CD4-positive, alpha-beta T cell treated with Interleukin-17A for 1 hour (primary cell): ENCODE results near the gene TM9SF3.
"Not testable (repeated sequence)": the region's sequence is repeated elsewhere in the genome, so short reads cannot be mapped to it uniquely, and the experiment has no call there.

Source experiments
- DNase-seq: peaks from one replicate; pipeline ENCODE4 v3.0.0-alpha.2; 2020

The TM9SF3 gene

DNA sequence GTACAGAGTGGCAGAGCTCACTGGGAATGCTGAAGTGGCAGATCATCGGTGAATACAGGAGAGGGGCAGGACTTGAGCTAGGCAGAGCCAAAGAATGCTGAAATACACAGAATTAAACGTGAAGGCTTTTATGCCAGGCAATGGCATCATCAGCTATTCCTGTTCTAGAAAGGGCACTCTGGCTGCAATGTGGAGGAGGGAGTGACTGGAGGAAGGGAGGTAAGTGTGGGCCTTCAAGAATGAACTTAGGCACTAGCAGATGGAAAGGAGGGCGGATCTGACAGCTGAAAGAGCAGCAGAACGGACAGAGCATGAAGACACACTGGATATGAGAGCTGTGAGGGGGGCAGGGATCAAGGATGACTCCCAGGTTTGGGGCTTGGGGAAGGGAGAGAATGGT, 12.0 kb upstream of the TM9SF3 start:
- no peak for DNase-seq

DNA sequence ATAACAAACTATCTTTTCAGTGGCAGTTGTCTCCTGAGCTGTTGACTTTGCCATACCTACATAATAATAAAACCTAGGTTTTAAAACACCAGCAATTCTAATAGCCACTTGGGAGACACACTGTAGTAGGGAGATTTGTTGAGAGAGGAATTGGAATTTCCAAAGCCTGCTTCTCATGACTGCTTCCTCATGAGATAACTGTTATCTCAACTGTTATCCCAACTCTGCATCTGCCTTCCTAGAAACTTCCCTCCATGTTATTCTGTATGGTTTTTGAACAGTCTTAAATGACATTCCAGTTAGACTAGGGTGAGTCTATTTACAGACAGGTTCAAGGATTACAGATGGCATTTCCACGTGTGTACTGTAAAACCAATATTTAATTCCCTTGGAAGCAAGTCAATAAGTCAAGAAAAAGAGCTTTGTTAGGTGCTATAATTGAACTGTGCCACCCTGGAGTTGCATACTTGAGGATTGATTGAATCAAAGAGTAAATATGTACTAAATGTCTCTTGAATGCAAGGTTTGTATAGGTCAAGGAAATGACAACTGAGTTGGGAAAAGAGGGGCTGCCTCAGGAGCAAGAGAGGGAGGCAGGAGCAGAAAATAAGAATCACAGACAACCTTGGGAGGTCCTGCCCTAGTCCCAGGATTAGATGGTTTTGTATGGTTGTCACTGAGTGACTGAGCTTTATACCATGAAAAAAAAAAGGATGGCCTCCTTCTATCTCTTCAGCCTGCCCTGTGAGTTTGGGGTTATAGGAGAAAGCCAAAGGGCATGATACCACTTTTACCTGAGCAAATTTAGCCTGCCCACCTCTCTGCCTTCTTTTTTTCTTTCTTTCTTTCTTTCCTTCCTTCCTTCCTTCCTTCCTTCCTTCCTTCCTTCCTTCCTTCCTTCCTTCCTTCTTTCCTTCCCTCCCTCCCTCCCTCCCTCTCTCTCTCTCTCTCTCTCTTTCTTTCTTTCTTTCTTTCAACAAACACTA, 9.9 kb upstream of the TM9SF3 start:
- no peak for DNase-seq

DNA sequence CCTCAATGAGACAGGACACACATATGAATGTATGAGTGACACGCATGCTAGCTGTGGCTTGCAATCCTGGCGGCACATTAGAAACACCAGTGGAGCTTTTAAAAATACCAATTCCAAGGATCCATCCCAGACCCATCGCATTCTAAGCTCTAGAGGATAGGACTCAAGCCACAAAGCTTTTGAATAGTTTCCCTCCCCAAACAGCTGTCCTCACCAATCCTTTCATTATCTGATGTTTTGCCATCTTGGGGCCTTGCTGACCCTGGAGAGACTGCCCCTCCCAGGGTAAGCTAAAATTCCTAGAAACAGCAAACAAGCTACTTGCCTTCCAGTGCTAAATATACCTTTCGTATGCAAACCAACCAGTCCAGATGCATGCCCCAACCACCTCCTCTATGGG, 8.9 kb upstream of the TM9SF3 start:
- DNase-seq: no peak

DNA sequence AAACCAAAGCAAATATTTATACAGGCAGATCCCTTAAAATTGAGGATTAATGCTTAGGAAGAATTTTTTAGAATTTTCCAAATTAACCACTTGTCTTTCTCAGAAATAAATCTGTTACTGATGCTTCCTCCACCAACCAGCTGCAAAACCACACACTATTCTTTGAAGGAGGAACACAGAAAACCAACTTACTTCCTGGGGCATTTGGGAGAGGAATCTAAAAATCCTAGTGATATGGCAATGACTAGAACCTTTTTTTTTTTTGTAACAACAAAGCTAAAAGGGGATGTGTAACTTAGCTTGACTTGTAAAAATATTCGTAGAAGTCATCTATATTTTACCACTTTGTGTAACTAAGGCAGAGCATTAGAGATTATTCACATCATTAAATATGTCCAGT, 5.1 kb upstream of the TM9SF3 start:
- DNase-seq: no peak

DNA sequence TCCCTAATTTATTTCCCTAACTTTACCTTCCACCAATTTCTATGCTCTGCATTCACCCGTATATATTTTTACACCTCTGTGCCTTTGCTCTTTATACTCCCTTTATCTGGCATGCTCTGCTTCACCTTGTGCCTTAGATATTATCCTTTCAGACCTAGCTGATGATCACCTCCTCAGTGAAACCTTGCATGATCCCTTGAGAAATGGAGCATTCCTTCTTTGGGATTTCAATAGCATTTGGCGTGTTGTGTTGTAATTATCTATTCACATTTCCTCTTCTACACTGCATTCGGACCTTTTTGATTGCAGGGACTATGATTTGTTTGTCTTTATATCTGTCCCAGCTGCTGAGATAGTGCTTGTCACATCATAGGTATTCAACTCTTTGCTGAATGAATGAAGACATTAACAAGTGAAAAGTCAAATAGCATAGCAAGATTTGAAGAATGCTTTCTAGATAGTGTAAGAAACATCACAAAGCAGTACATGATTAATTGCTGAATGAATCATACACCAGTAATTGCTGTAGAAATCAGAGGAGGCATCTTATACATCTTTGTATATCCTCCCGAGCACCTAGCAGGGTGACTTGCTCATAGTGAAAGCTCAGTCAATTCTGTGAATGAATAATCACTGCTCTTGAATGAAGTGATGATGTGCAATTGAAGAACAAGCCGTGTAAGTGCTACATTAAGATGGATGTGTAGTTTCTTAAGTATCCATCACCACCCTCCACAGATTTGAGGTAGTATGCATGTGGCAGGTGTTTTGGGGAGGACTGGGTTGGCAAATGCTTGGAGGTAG, 2.0 kb upstream of the TM9SF3 start:
- DNase-seq: no peak

DNA sequence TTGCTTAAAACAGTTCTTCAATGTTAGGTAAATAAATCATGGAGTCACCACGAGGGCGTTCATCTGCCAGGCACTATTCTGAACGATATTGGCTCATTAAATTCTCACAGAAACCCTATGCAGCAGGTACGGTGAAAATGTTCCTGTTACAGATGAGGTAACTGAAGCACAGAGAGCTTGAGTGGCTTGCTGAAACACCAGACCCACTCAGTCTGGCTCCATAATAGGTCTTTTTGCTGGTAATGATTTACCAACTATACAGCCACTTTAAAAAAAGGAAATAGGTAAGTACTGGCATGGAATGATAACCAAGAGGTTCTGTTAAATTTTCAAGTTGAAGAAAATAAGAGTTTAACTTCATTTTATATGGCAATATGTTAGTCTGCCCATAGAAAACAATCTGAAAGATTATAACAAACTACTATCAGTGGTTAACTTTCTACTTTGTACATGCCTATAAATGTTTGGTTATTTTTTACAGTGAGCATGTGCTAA, 1.3 kb upstream of the TM9SF3 start:
- no peak for DNase-seq

DNA sequence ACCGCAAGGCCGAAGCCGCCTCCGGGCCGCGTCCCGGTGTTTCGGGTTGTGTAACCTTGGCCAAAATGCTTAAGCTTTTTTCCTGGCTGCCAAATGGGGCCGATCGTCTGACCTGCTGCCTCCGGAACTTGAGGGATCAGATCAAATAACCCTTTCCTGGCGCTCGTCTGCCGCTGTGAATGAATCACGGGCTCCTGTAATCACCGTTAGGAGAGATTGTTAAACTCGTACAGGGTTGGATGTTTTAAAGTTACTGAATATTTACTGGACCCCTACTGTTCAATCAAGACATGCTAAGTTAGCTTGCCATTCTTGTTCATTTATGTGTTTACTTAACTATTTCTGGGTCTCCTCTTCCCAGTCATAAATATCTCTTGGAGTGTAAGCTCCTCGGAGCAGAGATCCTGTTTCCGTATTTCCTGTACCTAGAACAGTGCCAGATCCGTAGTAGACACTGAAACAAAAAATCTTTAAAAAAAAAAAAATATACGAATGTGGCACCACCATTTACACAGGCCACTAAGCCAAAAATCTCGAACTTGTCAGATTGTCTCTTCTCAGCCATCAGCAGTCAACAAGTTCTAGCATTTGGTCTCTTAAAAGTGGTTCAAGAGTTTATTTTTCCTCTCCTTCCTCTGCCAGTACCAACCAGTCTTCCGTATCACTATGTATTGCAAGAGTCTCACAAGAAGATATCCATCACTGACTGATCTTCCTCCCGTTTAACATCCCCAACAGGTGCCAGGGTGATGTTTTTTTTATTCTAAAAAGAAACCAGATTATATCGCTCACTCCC, 650 bp upstream of the TM9SF3 start:
- DNase-seq: peak; percentile 70

DNA sequence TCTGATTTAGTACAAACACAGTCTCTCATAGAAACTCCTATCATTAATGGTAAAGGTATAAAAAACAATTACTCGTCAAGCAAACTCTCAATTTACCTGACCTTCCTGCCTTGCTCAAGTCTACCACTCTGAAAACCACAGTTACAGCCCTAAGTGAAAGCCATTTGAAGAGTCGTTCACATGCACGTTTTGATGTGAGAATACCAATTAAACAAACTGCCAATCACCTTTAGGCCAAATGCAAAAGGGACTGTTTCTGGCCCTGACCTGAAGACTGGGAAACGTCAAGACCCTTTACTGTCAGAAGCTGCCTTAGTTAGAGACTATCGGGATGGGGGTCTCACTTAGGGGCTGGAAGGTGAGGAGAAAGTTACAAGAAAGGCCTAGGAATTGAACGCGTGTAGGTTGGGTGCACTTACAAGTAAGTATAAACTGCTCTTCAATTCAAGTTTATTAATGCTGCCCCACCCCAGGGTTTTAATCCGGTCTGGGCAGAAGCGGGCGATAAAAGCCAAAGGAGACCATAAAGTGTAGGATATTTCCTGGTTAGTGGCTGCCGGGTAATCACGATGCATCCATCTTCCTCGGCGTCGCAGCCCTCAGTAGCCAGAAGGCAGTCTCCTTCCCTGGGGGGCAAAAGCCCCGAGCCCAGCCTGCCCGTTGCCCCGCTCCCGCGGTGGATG, 935 bp downstream of the TM9SF3 start:
- peak; percentile 67 for DNase-seq

DNA sequence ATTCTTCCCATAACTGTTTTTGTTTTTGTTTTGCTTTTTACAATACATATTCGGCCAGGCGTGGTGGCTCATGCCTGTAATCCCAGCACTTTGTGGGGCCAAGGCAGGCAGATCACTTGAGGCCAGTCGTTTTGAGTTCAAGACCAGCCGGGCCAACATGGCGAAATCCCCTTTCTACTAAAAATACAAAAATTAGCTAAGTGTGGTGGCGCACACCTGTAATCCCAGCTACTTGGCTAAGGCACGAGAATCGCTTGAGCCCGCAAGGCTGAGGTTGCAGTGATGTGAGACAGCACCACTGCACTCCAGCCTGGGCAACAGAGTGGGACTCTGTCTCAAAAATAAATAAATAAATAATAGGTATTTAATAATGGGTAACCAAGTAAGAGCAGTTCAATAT, 2.3 kb downstream of the TM9SF3 start:
- no peak for DNase-seq

DNA sequence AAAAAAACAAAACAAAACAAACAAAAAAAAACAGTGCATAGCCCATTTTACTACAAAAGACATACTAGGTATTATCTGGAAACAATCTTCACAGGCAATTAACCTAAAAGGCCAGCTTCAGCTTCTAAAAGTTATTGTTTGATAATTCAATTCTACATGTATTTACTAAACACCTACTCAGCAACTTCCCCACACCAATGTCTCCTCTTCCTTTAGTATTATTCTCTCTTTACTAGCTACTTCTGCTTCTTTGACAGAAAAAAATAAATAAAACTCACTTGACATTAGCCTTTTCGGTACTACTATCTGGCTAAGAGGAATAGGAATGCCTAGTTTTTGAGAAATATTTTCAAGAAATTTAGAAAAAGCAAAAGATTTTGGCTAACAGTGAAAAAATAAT, 2.8 kb downstream of the TM9SF3 start:
- no peak for DNase-seq

DNA sequence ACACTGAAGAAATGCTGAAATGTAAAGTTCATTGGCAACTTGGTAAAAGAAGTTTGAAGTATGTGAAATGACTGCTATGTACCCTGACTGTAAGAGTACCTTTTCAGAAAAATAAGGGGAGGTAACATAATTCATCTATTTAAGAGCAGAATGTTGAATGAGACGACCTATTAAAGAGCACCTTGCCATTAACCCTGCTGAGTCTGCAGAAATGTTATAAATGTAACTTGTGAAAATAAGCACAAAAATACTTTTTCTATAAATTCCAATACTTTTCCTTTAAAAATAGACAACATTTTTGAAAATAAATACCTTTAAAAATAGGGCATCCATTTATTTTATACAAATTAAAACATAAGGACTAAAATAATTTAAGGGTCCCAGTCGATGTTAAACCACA, 7.7 kb downstream of the TM9SF3 start:
- no peak for DNase-seq

DNA sequence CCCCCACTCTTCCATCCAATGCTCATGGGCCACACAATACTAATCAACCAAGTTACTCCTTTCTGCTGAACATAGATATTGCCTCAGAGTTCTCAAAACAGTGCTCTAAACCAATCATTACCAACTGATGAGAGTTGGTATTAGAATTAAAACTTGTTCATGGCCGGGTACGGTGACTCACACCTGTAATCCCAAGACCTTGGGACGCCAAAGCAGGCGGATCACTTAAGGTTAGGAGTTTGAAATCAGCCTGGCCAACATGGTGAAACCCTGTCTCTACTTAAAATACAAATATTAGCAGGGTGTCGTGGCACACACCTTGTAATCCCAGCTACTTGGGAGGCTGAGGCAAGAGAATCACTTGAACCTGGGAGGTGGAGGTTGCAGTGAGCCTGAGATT, 8.2 kb downstream of the TM9SF3 start:
- no peak for DNase-seq

DNA sequence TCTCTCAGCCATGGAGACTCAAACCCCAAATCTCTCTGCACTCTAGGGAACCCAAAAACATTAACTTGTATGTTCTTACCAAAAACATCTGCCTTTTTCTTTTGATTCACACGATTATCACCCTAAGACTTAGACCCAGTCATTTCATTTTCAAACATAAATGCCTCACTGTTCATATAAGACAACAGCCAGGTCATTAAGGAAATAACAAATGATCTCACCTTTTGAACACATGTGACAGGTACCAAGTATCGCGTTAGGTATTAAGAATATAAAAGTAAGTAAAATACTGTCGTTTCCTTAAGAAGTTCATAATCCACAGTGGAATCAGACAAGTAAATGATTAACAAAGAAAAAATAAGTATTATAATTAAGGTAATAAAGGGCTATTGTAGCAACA, 8.8 kb downstream of the TM9SF3 start:
- DNase-seq: no peak

DNA sequence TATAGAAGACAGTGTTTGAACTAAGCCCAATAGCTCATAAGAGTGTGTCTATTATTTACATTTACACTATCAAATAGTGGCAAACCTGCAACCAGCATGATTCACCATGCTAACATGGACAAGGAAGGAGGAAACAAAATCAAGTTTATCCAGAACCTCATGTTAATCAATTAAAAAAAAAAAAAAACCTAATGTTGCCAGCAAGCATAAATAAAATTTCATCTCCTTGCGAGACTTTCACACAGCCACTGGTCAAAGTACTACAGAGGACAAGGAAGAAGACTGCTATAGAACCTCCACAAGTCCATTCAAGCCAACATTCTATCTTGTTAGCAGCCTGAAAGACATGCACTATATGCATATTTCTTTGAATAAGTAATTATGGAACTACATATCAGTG, 9.7 kb downstream of the TM9SF3 start:
- DNase-seq: no peak

DNA sequence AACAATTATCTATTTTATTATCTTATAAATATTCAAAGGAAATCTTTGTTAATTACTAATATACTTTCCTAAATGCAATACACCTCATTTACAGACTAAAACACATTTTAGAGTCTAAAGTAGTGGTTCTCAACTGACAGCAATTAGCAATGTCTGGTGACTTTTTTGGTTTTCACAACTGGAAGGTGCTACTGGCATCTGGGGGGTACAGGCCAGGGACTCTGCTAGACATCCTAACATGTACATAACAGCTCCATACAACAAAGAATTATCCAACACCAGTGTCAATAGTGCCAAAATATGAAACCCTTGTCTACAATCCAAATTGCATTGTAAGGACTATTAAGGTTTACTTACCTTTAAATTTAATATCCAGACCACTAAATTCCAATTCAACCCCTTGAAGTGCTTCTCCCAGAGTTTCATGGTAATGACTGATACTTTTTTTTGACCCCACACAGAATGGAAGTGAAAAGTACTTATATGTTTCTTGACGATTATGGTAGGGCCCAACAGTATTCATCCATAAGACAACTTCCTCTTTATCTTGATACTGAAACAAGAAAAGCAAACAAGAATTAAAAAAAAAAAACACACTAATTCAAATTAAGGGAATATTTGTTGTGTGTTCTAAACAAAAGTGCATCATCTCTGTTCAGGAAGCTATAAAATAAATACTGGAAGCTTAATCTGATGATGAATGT, 10.4 kb downstream of the TM9SF3 start:
- DNase-seq: no peak

DNA sequence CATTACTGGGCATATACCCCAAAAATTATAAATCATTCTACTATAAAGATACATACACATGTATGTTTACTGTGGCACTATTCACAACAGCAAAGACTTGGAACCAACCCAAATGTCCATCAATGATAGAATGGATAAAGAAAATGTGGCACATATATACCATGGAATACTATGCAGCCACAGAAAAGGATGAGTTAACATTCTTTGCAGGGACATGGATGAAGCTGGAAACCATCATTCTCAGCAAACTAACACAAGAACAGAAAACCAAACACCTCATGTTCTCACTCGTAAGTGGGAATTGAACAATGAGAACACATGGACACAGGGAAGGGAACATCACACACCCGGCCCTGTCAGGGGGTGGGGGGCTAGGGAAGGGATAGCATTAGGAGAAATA, 12.2 kb downstream of the TM9SF3 start:
- DNase-seq: not testable (repeated sequence)

DNA sequence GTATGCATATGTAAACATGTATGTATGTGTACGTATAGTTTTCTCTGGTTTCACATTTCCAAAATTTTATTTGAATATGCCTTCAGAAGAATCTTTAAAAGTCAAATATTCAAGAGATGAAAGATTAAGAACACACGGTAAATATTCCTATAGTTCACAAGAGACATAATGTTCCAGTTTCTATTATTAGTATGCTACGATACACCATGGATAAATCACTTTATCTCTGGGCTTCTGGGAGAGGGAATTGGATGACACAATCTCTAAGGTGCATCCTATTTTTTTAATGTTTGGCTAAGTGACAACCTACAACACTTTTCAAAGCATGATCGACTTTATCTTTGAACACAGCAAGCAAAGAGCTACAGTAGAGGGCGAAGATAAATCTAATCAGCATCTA, 13.8 kb downstream of the TM9SF3 start:
- no peak for DNase-seq

DNA sequence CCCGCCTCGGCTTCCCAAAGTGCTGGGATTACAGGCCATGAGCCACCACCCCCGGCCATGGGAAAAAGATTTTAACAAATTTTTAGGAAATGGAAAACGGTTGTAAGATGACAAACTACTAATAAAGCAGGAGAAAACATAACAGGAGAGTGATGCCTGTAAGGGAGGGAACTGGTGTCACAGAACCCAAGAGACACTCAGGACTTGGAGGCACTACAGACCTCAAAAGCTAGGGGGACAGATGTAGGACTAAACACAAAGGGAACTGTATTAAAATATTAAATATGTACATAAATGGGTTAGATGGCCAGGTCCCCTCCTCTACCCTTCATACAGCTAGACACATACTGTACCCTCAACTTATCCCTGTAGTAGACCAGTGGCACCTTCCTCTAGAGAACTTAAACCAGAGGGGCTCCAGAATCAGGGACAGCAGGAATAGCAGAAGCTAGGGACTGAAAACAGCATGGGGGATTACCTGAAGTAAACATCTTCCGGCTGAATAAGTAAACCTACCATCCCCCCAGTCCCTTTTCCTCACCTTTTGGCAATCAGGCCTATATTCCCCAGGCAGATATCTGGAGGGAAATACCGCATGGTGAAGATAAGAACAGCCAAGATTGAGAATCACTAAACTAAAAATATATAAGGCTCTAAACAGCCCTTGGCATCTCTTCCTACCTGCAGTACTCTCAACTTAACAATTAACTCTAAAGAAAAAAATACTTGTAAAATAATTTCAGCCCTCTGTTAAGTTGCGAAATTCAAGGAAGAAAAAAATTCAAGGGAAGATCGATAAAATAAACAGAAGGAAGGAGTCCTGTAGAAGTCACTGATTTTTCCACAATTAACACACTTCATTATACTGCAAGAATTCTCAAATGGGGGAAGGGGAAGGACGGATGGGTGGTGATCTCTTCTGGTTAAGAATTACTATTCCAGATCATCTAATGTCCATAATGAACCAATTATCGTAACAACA, 15.5 kb downstream of the TM9SF3 start:
- no peak for DNase-seq

DNA sequence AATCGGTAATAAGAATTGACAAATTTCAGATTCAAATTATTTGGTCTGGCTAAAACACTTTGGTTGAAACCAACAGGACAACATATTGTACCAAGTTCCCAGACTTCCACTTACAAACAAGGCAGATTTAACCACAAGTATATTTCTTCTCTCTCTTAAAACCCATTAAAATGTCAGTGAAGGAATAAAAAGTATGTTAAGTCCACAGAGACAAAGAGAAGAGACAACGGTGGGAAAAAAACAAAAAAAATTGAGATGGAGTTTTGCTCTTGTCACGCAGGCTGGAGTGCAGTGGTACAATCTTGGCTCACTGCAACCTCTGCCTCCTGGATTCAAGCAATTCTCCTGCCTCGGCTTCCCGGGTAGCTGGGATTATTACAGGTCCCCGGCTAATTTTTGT, 16.3 kb downstream of the TM9SF3 start:
- no peak for DNase-seq

DNA sequence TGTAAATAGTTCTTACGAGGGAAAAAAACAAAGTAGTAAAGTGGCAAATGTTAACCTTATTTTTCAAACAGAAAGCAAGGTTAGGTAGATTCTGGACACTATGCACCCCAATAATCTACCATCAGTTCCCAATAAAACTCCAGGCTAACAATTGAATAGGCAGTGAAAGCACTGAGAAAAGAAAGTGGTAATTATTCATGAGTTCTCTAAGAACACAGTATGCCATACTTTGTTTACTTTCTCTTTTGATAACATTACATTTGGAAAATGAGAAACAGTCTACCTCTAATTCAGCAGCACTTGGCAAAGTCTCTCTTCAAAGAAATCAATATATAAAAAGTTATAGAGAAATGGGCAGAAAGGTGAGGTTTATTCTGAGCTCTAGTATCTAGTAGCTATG, 18.4 kb downstream of the TM9SF3 start:
- no peak for DNase-seq

DNA sequence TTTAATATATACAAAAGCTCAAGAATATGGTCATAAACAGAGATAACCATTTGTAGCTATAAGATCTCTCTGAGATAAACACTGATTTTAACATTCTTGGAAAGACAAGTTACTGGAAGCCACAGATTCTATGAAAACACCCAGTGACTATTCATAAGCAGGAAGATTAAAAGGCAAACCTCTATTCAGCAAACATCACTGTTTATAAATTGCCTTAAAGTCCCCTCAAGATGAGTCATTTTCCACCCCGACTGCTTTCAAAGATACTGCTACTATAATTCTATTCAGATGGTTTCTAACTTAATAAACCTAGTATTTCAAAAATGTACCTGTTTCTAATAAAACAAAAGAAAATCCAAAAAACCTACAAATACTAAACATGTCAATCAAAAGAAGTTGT, 21.0 kb downstream of the TM9SF3 start:
- DNase-seq: no peak
